Stimulated activated CD4-positive, alpha-beta T cell treated with anti-CD3 and anti-CD28 coated beads, Interleukin-12 subunit alpha, Interleukin-12 subunit beta, amount 100 ng/mL, for 48 hours (primary cell): Measurements from ENCODE around the gene KRT32.
"Not testable (repeated sequence)": the region's sequence is repeated elsewhere in the genome, so short reads cannot be mapped to it uniquely, and the experiment has no call there.

ENCODE experiments used
- DNase-seq, 3 donors: peaks; one replicate each; pipeline ENCODE4 v3.0.0-alpha.2; 2020; ENCODE audit warnings: low read depth in 2 of 3, low spot score in 1 of 3

Gene KRT32

DNA sequence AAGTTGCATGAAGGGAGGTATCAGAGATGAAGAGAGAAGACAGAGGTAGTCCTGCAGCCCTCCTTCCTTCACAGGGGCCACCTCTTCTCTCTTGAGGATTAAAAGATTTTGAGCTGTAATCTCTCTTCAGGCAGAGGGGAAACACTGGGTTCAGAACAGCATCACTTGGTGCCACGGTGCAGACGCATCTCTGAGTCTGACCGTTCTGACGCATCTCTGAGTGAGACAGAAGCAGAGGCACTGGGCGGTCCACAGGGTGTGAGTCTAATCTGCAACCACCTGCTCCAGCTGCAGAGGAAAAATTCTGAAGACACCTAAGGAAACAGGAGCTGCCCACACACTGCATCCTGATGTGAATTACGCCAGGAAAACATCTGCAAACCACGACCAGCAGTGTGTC is 37.5 kb downstream of the KRT32 start:
- no peak for DNase-seq

DNA sequence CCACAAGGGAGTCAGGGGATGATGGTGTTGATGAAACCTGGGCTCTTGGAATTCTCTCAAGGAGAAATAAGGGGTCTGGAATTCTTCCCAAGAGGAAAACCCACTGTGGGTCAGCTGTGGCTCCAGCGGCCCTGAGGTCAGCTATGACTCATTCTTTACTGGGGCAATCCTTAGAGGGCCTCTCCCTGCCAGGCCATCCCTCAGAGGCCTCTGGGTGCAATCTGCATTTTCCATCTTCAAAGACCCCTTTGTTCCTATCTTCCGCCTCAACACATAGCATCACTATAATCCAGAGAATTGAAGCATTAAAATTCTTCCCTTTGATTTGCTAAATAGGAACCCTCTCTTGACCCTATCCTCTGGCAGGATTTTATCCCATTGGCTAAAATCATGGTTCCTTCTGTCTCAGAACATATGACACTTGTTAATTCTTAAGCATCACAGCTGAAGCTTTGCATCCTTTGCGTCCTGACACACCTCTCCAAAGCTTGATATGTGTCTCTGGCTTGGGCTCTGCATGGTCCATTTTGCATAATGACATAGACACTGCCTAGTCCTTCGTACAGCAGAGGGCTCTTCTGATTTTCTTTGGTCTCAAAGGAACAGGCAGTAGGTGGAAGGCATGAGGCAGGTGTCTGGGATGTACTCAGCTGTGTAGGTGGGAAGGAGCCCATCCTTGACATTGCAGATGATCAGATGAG is 38.4 kb downstream of the KRT32 start:
- no peak for DNase-seq

DNA sequence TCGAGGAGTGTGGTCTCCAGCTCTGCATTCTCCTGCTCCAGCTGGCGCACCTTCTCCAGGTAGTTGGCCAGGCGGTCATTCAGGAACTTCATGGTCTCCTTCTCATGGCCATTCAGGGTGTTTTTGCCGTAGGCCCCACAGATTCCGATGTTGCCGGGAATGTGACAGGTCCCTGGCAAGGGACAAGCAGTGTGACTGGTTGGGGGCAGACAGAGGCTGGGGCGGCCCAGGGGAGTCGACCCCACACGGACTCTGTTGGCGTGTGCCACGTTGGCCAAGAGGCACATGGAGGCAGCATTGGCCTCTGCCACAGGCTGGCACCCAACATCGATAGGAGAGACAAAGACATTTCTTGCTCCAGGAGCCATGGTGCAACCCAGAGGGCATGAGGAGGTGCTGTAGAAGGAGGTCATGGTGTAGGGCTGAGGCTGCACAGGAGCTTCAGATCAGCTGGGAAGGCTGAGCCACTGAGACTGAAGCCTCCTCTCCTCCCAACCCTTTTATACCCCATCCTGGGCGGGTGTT is 43.0 kb downstream of the KRT32 start, which contains the start of gene KRT37:
Gene KRT37, minus strand, starts transcription at position 475 of the 525 bp plus-strand sequence. Its CDS starts 62 bp downstream, at position 413.
- DNase-seq, result no peak

DNA sequence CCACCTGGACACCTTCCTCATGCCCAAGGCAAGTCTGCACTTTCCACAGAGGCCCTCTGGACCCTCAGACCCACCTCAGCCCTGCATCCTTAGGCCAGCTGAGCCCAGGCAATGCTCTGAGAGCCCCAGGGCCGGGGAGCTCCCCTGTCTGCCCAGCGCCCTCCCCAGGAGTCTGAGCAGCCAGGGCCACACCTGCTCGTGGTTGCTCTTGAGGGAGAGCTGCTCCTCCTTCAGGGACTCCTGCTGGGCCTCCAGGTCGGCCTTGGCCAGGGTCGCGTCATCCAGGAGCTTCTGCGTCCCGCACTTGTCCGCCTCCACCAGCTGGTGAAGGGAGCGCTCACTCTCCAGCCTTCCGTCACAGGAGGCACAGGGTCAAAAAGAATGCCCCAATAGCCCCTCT is 44.6 kb downstream of the KRT32 start:
- not testable (repeated sequence) for DNase-seq

DNA sequence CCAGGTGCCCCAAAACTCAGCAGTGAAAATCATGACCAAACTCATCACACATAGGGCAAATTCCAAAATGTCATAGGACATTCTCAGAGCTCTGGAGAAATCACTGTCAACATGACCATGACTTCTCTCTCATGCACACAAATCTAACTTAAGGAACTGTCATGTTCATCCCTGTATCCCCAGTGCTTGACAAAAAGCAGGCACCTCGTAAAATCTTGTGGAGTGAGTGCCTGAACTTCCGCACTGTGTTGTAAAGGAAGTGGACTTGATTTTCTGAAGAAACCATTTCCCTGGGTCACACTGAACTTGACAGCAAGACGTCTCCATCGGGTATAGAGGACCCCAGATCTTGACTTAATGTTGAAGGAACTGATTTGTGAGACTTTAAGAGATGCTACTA is 45.6 kb downstream of the KRT32 start:
- no peak for DNase-seq

DNA sequence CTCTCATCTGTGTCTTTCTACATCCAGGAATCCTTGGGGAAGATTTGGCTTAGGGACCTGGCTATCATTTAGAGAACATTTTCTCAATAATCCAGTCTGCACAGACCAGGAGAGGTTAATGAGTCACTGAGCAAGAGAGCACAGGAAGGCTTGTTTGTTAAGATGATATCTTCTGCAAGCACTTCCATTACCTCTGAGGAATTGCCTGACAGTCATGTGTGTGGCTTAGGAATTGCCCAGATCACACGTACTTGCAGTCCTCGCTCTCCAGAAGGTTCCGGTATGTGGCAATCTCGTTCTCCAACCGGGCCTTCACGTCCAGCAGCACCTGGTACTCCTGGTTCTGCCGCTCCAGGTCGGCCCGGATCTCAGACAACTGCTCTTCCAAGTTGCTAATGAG is 46.1 kb downstream of the KRT32 start:
- DNase-seq, result no peak

DNA sequence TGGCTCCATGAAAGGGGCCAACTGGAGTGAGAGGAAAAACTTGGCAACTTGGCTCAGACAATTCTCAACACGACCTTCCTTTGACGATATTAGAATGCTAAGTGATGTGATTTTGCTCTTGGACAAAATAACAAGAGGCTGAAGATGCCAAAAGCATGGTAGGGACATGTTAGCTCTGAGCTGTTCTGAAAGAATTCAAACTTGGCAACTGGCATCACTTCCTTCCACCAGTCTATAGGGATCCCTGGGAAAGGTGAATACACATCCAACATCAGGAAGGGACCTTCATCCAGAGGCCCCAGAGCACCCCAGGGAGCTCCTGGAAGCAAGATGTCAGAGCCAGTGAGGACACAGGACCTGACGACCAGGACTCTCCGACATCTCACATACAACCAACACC is 47.1 kb downstream of the KRT32 start:
- no peak for DNase-seq

DNA sequence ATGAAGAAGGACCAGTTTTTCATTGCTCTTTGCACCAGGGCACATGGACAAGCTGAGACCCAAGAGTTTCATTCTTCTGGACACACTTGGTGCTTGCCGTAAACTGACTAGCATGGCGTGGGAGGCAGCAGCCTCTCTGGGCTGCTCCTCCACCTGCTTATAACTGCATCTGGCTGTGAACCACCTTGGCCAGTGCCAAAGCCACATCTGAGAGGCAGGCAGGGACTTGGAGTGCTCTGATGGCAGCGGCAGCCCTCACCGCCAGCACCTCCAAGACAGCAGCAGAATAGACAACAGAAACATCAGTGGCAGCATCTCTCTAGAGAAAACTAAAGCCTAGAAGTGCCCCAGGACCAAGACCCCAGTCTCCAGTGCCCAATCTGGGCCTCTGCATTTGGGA is 47.5 kb downstream of the KRT32 start:
- no peak for DNase-seq

DNA sequence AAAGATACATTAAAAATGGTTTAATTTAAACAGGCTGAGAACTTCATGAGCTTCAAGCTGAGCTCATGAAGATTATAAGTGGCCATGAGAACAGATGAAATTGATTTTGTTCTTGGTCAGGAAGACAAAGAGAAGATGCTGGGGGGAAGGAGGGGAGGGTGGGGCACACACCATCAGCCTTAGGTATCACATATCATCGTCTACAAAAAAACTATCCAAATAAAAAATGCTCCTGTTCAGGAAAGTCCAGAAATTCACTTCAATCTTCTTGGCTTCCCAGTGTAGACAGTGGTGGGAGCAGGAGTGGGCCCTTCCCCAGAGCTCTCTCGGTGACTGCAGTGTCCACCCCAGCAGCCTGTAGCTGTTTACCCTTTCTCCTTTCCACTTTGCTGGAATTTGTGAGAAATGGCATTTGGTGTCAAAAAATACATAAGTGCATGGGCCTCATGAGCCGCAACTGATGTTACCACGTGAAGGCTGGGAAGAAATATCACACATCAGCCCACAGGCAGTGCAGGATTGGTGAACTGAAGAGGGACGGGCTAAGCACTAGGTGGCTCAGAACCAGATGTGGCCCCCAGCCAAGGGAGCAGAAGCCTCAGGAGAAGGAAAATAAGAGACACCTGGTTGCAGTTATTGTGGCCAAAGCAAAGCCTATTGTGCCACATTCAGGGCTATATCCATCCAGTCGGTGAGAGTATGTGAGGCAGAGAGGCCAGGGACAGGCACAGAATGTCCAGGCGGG is 48.9 kb downstream of the KRT32 start:
- no peak for DNase-seq

DNA sequence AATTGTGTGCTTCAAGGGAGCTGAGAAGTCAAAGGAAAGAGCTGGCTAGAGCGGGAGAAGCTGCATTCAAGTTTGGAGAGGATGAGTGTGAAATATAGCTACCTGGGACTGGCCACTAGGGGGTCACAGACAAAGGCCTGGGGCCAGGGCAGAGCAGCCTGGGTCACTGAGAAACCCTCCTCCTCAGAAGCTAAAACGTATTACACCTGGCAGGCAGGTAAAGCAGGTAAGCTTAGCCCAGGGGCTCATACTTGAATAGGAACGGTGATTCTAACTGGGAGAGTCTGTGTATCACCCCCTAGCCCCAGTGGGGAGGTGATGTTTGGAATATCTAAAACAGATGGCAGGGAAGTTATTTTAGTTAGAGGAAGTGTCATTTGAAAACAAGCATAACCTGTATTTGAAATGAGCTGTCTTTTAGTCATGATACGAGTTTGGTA is 49.6 kb downstream of the KRT32 start:
- no peak for DNase-seq

DNA sequence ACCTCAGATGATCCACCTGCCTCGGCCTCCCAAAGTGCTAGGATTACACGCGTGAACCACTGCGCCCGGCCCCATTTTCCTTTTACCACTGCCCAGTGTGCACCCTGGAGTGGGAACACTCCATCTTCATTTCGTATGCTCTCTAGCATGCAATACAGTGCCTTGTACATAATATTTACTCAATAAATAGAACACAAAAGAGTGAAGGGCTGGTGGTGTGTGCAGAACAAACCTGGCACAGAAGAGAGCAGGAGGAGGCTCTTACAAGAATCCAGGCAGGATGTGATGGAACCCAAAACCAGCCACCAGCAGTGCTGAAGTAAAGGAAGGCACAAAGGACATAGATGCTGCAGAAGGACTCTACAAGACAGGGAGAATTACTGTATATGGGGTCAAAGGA is 50.1 kb downstream of the KRT32 start:
- no peak for DNase-seq

DNA sequence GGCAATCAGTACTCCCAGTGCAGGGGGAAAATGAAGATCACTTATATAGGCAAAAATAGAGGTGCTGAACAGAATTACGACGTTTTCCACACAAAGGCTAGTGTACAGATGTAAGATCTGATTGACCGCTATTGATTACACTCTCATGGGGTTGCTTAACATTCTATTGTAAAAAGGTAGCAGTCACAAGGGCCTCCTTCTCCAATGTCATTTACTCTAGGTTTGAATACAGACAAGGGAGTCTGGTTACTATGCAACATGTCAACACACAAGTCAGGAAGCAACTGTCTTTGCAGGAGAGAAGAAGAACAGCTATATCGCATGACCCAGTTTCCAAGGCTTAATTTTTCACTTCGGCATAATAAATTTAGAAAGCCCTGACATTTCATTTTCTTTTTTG is 50.7 kb downstream of the KRT32 start:
- no peak for DNase-seq

DNA sequence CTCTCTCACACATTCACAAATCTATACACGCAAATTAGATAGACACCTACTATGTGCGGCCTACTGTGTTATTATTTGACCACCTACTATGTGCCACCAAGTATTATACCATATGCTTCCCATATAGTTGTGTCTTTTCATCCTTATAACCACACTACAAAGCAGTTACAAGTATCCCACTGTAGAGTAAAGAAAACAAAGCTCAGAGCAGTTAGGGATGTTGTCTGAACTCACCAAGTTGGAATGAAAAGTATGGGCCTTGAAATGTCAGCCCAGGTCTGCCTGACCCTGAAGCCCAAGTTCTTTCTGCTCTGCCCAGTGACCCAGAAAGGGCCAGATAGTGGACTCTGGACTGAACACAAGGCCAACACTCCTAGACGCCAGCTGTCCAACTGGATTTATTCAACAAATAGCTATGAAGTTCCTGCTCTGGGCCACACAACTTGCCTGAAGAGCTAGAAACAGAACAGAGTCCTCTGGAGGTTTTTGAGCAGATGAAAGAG is 51.3 kb downstream of the KRT32 start:
- DNase-seq, result no peak

DNA sequence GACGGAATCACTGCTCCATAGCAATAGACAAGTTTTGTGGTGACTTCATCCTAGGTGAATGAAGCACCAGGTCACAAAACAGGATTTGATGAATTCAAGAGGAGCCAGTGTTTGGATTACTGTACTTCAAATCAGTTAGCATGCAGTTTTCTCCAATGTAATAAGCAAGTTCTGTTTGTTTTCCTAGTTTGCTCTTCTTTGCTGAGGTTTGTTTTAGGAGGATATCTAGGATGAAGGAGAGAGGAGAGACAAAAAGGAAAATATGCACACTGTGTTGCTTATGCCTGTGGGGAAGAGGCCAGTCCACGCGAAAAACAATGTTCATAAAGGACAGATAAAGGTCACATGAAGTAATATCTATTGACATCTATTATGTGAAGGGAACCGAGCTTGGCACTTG is 51.8 kb downstream of the KRT32 start:
- no peak for DNase-seq

DNA sequence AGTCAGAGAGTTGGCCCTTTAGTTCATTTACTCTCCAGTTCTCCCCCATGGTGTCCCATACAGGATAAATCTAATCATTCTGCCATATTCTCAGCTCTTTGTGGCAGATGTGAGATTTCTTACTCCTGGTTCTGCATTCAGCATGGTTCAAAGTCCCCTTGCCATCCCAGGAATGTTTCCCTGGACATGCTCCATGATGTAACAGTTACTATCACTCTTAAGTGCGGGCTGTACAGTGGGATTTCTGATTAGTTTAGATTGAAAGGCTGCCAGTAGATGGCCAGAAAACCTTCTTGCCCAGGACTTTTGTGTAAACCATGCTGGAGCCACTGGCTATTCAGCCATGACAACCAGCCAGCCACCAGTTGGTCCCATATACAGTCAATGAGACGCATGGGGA is 53.2 kb downstream of the KRT32 start:
- no peak for DNase-seq

DNA sequence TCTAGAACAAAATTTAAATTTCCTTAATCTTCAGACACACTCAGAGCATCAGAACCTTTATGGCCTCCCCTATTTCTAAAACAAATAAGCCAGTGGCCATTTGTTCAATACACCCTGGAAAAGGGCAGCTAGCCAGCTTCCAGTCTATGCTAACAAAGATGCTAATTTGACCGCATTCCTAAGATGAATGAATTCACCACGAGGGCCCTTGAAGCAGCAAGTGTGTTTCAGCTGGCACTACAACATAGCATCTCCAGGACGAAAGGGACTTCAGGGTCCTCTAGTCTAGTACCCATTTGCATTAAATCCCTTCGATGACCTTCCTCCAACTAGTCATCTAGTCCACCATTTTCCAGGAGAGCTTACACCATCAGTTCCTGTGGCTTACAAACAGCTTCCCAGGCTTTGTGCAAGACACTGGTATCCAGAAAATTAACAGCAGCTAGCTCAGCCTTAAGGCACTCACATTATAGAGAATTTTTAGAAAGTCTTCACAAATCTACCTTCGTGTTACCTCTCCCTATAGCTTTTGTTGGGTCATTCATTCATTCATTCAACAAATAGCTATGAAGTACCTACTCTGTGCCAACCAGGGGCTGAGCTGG is 53.7 kb downstream of the KRT32 start:
- no peak for DNase-seq

DNA sequence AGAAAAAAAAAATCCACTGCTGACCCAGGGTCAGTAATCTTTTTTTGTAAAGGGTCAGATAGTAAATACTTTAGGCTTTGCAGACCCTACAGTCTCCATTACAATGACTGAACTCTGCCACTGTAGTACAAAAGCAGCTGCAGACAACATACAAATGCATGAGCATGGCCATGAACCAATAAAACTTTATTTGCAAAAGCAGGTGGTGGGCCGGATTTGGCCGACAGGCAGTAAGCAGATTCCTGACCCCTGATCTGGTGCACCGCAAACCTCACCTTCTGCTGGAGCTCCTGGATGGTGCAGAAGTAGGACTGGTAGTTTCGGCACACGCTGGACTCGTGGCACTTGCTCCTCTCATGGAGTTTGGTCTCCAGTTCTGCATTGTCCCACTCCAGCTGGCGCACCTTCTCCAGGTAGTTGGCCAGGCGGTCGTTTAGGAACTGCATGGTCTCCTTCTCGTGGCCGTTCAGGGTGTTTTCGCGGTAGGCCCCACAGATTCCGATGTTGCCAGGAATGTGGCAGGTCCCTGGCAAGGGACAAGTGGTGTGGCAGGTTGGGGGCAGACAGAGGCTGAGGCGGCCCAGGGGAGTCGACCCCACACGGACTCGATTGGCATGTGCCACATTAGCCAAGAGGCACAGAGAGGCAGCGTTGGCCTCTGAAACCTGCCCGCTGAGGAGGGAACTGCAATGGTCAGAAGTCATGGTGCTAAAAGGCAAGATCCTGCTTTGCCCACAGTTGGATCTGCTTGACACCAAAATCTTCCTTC is 55.9 kb downstream of the KRT32 start:
- DNase-seq, result no peak
